Mesenchymal stem cell (in vitro differentiated cells and primary cell): ENCODE measurements around the gene DHRS1.
"Not testable (repeated sequence)": the region's sequence is repeated elsewhere in the genome, so short reads cannot be mapped to it uniquely, and the experiment has no call there.

Source experiments
- DNase-seq: peaks from one replicate; pipeline ENCODE4 v3.0.0-alpha.2; 2013
- H2AFZ ChIP-seq: one replicate; pipeline ENCODE4 v1.6.1; 2013; ENCODE audit warnings: low read depth, mild to moderate bottlenecking, control low read depth, inconsistent platforms, low read length, moderate library complexity
- H2AK5ac ChIP-seq: 2 replicates; pipeline ENCODE4 v1.6.1; 2013; ENCODE audit warnings: low read length, moderate library complexity, mild to moderate bottlenecking, inconsistent platforms; ENCODE audit not compliant: severe bottlenecking
- H2BK120ac ChIP-seq: one replicate; pipeline ENCODE4 v1.6.1; 2013; ENCODE audit warnings: low read depth, mild to moderate bottlenecking, inconsistent platforms, low read length, moderate library complexity
- H2BK12ac ChIP-seq, 2 experiments: one replicate each; pipeline ENCODE4 v1.6.1; 2013; ENCODE audit warnings: inconsistent platforms in 2 of 2, low read length in 2 of 2, mild to moderate bottlenecking in 2 of 2, moderate library complexity in 2 of 2, control low read depth in 1 of 2
- H2BK15ac ChIP-seq: one replicate; pipeline ENCODE4 v1.6.1; 2013; ENCODE audit warnings: mild to moderate bottlenecking, low read depth, inconsistent platforms; ENCODE audit not compliant: poor library complexity, severe bottlenecking
- H2BK5ac ChIP-seq: 2 replicates; pipeline ENCODE4 v1.6.1; 2013; ENCODE audit warnings: low read depth, mild to moderate bottlenecking, low read length, control low read depth, inconsistent platforms; ENCODE audit not compliant: poor library complexity, severe bottlenecking
- H3K14ac ChIP-seq, 2 experiments: one replicate each; pipeline ENCODE4 v1.6.1; 2013; ENCODE audit warnings: inconsistent platforms in 2 of 2, low read length in 2 of 2, control low read depth in 1 of 2, mild to moderate bottlenecking in 1 of 2, moderate library complexity in 1 of 2
- H3K18ac ChIP-seq, 2 experiments: one replicate each; pipeline ENCODE4 v1.6.1; 2013; ENCODE audit warnings: inconsistent platforms in 2 of 2, low read length in 2 of 2, control low read depth in 1 of 2, low read depth in 1 of 2, mild to moderate bottlenecking in 1 of 2
- H3K23ac ChIP-seq, 2 experiments: one replicate each; pipeline ENCODE4 v1.6.1; 2013; ENCODE audit warnings: inconsistent platforms in 2 of 2, low read length in 2 of 2, mild to moderate bottlenecking in 2 of 2, moderate library complexity in 2 of 2, control low read depth in 1 of 2
- H3K27ac ChIP-seq: 2 replicates; pipeline ENCODE4 v1.5.1; 2013; ENCODE audit warnings: mild to moderate bottlenecking, moderate library complexity, low read length, control low read depth, inconsistent platforms; ENCODE audit not compliant: poor library complexity, severe bottlenecking
- H3K27me3 ChIP-seq, 2 experiments: 2 replicates each; pipeline versions ENCODE4 v1.6.1 to v1.7.0; 2013; ENCODE audit warnings: low read length in 2 of 2, mild to moderate bottlenecking in 2 of 2, moderate library complexity in 2 of 2, control low read depth in 1 of 2, inconsistent platforms in 1 of 2; ENCODE audit not compliant: control insufficient read depth in 1 of 2, insufficient read depth in 1 of 2
- H3K36me3 ChIP-seq, 2 experiments: 2 replicates each; pipeline versions ENCODE4 v1.6.1 to v1.7.0; 2013; ENCODE audit warnings: low read length in 2 of 2, control low read depth in 1 of 2, inconsistent platforms in 1 of 2, low read depth in 1 of 2, mild to moderate bottlenecking in 1 of 2; ENCODE audit not compliant: insufficient read depth in 2 of 2, control insufficient read depth in 1 of 2
- H3K4ac ChIP-seq, 2 experiments: one replicate each; pipeline ENCODE4 v1.6.1; 2013; ENCODE audit warnings: inconsistent platforms in 2 of 2, low read length in 2 of 2, mild to moderate bottlenecking in 2 of 2, moderate library complexity in 2 of 2, control low read depth in 1 of 2, low read depth in 1 of 2
- H3K4me1 ChIP-seq: 2 replicates; pipeline ENCODE4 v1.6.1; 2013; ENCODE audit warnings: low read depth, low read length, control low read depth; ENCODE audit not compliant: control insufficient read depth, insufficient read depth
- H3K4me2 ChIP-seq: 2 replicates; pipeline ENCODE4 v1.6.1; 2013; ENCODE audit warnings: low read length, mild to moderate bottlenecking, inconsistent platforms; ENCODE audit not compliant: poor library complexity, severe bottlenecking
- H3K4me3 ChIP-seq, 2 experiments: 2 replicates each; pipeline versions ENCODE4 v1.5.1 to v1.7.0; 2013; ENCODE audit warnings: low read length in 2 of 2, mild to moderate bottlenecking in 2 of 2, control low read depth in 1 of 2, low read depth in 1 of 2; ENCODE audit not compliant: insufficient read depth in 1 of 2
- H3K79me1 ChIP-seq: replicated peaks from 2 replicates; pipeline ENCODE4 v1.6.1; 2013; ENCODE audit warnings: mild to moderate bottlenecking, control low read depth, low read length, inconsistent platforms; ENCODE audit not compliant: poor library complexity, severe bottlenecking
- H3K9ac ChIP-seq: 2 replicates; pipeline ENCODE4 v1.7.0; 2013; ENCODE audit warnings: mild to moderate bottlenecking, low read length, moderate library complexity
- H3K9me3 ChIP-seq: 2 replicates; pipeline ENCODE4 v1.7.0; 2013; ENCODE audit warnings: mild to moderate bottlenecking, low read length; ENCODE audit not compliant: control insufficient read depth
- H4K8ac ChIP-seq: one replicate; pipeline ENCODE4 v1.6.1; 2013; ENCODE audit warnings: inconsistent platforms, mild to moderate bottlenecking, low read length, moderate library complexity
- H4K91ac ChIP-seq: one replicate; pipeline ENCODE4 v1.6.1; 2013; ENCODE audit warnings: mild to moderate bottlenecking, low read length, inconsistent platforms
- WGBS: methylation state at CpG from one replicate; pipeline ENCODE4 v1.1.7; 2013; ENCODE audit warnings: mixed read lengths; 5-methylcytosine and 5-hydroxymethylcytosine counted together

Gene DHRS1

DNA sequence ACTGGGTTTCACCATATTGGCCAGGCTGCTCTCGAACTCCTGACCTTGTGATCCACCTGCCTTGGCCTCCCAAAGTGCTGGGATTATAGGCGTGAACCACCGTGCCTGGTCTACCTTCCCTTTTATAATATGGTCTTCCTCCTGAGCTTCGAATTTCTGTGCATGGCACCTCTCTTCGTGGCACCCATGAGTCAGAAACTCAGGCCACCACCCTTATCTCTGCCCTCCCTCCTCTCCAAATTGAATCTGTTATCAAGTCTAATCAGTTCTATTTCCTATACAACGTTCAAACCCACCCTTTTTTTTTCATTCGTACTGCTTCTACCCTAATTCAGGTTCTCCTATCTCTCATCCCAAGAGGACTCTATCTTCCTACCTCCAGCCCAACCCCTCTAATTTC, 52.2 kb downstream of the DHRS1 start:
- WGBS, result 87% methylated on average over 7 of the region's 7 CpGs
- no peak for DNase-seq
- Histone ChIP-seq H3K4me2 (no peak overlapping the region), H4K8ac (no peak overlapping the region), H3K79me1 (no peaks in the 10 kb centered on the region), H2AFZ (no peak overlapping the region), H3K27ac (no peak overlapping the region), H3K27me3 (no peaks in the 10 kb centered on the region), H3K9ac (no peak overlapping the region), H2BK5ac (no peak overlapping the region), H4K91ac (no peak overlapping the region), H3K4ac (no peak overlapping the region), H3K36me3 (peaks cover 0 to 4% of the 10 kb centered on the region in 2 experiments), H3K14ac (no peak overlapping the region), H3K18ac (no peak overlapping the region), H3K23ac (no peak overlapping the region), H2BK120ac (no peak overlapping the region), H2BK15ac (no peak overlapping the region), H3K9me3 (no peaks in the 10 kb centered on the region), H2AK5ac (no peak overlapping the region), H3K4me3 (no peak overlapping the region), H3K4me1 (peaks cover 9% of the 10 kb centered on the region), H2BK12ac (no peak overlapping the region)

DNA sequence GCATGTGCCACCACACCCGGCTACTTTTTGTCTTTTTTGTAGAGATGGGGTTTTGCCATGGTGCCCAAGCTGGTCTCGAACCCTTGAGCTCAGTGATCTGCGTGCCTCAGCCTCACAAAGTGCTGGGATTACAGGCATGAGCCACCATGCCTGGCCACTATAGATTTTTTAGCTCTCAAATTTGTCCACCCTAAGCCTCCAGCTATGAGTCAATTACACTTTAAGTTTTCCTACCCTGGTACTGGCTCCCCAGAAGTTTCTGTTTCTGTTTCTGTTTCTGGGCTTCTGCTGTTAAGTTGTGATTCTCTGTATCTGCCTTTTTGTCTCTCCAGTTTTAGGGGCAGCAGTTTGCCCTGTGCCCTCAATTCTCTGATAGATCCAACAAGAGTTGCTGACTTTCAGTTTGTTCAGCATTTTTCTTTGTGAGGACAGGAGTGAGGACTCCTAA, 52.8 kb downstream of the DHRS1 start:
- Histone ChIP-seq H3K4me1 (peaks cover 5% of the 10 kb centered on the region), H2BK5ac (no peak overlapping the region), H3K9ac (peak overlapping the region; percentile 73), H3K36me3 (peaks cover 0 to 4% of the 10 kb centered on the region in 2 experiments), H2AK5ac (no peak overlapping the region), H2BK12ac (no peak overlapping the region), H4K8ac (peak overlapping the region; percentile 53), H3K27ac (no peak overlapping the region), H2AFZ (no peak overlapping the region), H3K4ac (no peak overlapping the region), H3K18ac (no peak overlapping the region), H3K9me3 (no peaks in the 10 kb centered on the region), H3K14ac (no peak overlapping the region), H2BK15ac (no peak overlapping the region), H3K4me2 (no peak overlapping the region), H3K79me1 (no peaks in the 10 kb centered on the region), H3K4me3 (no peak overlapping the region), H2BK120ac (no peak overlapping the region), H3K27me3 (no peaks in the 10 kb centered on the region), H4K91ac (no peak overlapping the region), H3K23ac (no peak overlapping the region)
- 84% methylated on average over 3 of the region's 3 CpGs for whole genome bisulfite sequencing
- peak; percentile 58 for DNase-seq

DNA sequence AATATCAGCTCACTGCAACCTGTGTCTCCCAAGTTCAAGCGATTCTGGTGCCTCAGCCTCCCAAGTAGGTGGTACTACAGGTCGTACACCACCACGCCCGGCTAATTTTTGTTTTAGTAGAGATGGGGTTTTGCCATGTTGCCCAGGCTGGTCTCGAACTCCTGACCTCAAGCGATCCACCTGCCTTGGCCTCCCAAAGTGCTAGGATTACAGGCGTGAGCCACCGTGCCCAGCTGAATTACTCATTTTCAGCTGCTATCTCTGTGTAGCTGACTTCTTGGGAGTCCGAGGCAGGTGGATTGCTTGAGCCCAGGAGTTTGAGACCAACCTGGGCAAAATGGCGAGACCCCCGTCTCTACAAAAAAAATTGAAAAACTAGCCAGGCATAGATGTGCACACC, 54.2 kb downstream of the DHRS1 start:
- not testable (repeated sequence) for H3K9ac ChIP-seq, H3K23ac ChIP-seq, H3K4me2 ChIP-seq, DNase-seq, H2AK5ac ChIP-seq, H3K9me3 ChIP-seq, H2BK15ac ChIP-seq, H4K91ac ChIP-seq, H3K27ac ChIP-seq, H3K4me3 ChIP-seq, H3K27me3 ChIP-seq, H3K14ac ChIP-seq, H3K18ac ChIP-seq, H2BK120ac ChIP-seq, H3K79me1 ChIP-seq, H2BK5ac ChIP-seq, H2AFZ ChIP-seq, H4K8ac ChIP-seq, H3K4ac ChIP-seq
- WGBS, result 96% methylated on average over 11 of the region's 11 CpGs
- Histone ChIP-seq H3K36me3 (peaks cover 9 to 13% of the 10 kb centered on the region in 2 experiments), H3K4me1 (peaks cover 12% of the 10 kb centered on the region), H2BK12ac (peak overlapping the region in 1 of 2 experiments; percentile 19)

- Histone ChIP-seq H3K9ac (peak overlapping the region; percentile 91), H3K27ac (peak overlapping the region; percentile 100), H3K4me1 (peaks cover 15% of the 10 kb centered on the region), H2BK12ac (peak overlapping the region in 1 of 2 experiments; percentile 67), H2BK120ac (no peak overlapping the region), H4K8ac (peak overlapping the region; percentile 86), H3K23ac (no peak overlapping the region), H2AFZ (no peak overlapping the region), H2AK5ac (peak overlapping the region; percentile 61), H2BK15ac (no peak overlapping the region), H3K27me3 (no peaks in the 10 kb centered on the region), H3K36me3 (peaks cover 19 to 28% of the 10 kb centered on the region in 2 experiments), H3K4me3 (peak overlapping the region in 1 of 2 experiments; percentile 97), H3K14ac (no peak overlapping the region), H4K91ac (no peak overlapping the region), H3K18ac (peak overlapping the region in 1 of 2 experiments; percentile 32), H3K79me1 (peaks cover 11% of the 10 kb centered on the region), H2BK5ac (no peak overlapping the region), H3K9me3 (no peaks in the 10 kb centered on the region), H3K4me2 (peak overlapping the region; percentile 89), H3K4ac (peak overlapping the region in 1 of 2 experiments; percentile 59)
- DNase-seq, result no peak
- 63% methylated on average over 6 of the region's 10 CpGs for WGBS
Observed at GRCh38 chr14:24243336-24243836, 56.2 kb downstream of the DHRS1 start.
